ENCODE results near the gene CACNB4. TPM values are rescaled to one million over a fixed set of nuclear protein-coding genes. Genes with fewer than 3 reads are reported as not detected.

CACNB4 gene
- total RNA-seq, 1 experiment from 2014 or later, result 2.0 TPM

- POLR2A ChIA-PET, result no interaction called here
Observed at GRCh38 chr2:152016181-152017120, 82.4 kb downstream of the CACNB4 start.

GRCh38 chr2:152015552-152015951 lies 83.3 kb downstream of the CACNB4 start:
- intact Hi-C loops (cut with micrococcal nuclease), result no loop called here
- Histone ChIP-seq H4K20me1 (ENCODE audit: insufficient read depth) (no peaks in the 10 kb centered on the region), H2AFZ (ENCODE audit: low read depth, low read length, poor library complexity, severe bottlenecking) (no peak overlapping the region), H3K79me2 (ENCODE audit: insufficient read depth, low read length) (no peaks in the 10 kb centered on the region), H3K9me2 (ENCODE audit: insufficient read depth) (no peaks in the 10 kb centered on the region), H3K4me3 (replicated peaks in 1 of 2; ENCODE audit: low read depth in 1 of 2, low read length in 2 of 2) (no peak overlapping the region), H3K36me3 (ENCODE audit: control insufficient read depth in 1 of 2, insufficient read depth in 2 of 2, low read length in 2 of 2) (no peaks in the 10 kb centered on the region), H3K27me3 (ENCODE audit: insufficient read depth, low read length) (no peaks in the 10 kb centered on the region), H3K27ac (ENCODE audit: low read depth, low read length) (no peak overlapping the region), H3K9ac (ENCODE audit: low read length) (no peak overlapping the region), H3K9me3 (ENCODE audit: control insufficient read depth in 1 of 2, insufficient read depth in 1 of 2, low read depth in 1 of 2, low read length in 2 of 2) (no peaks in the 10 kb centered on the region), H3K4me2 (ENCODE audit: low read length) (no peak overlapping the region), H3K4me1 (ENCODE audit: control insufficient read depth in 1 of 2, insufficient read depth in 2 of 2, low read length in 2 of 2) (no peaks in the 10 kb centered on the region)
- ATAC-seq, result no peak
- BruUV-seq (replicated peaks), result no TSS peak
- RAD21 ChIA-PET (ENCODE audit: low non-redundant PET in 1 of 2, low total read pairs in 2 of 2, uncharacterized antibody in 2 of 2, unreplicated experiment in 2 of 2), result no interaction called here
- CTCF ChIA-PET, result interaction anchor here (1.7 kb wide), 1 partner anchor 10 kb away, joined by 7 read pairs; no protein-coding TSS in a partner anchor
- DNase-seq (ENCODE audit: low read depth, low spot score), result no peak
- POLR2A ChIA-PET, result no interaction called here
- TF ChIP-seq, protein P1, sequence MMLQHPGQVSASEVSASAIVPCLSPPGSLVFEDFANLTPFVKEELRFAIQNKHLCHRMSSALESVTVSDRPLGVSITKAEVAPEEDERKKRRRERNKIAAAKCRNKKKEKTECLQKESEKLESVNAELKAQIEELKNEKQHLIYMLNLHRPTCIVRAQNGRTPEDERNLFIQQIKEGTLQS (IDR thresholded peaks at IDR 0.05), result no peak
- TF ChIP-seq, protein P2, sequence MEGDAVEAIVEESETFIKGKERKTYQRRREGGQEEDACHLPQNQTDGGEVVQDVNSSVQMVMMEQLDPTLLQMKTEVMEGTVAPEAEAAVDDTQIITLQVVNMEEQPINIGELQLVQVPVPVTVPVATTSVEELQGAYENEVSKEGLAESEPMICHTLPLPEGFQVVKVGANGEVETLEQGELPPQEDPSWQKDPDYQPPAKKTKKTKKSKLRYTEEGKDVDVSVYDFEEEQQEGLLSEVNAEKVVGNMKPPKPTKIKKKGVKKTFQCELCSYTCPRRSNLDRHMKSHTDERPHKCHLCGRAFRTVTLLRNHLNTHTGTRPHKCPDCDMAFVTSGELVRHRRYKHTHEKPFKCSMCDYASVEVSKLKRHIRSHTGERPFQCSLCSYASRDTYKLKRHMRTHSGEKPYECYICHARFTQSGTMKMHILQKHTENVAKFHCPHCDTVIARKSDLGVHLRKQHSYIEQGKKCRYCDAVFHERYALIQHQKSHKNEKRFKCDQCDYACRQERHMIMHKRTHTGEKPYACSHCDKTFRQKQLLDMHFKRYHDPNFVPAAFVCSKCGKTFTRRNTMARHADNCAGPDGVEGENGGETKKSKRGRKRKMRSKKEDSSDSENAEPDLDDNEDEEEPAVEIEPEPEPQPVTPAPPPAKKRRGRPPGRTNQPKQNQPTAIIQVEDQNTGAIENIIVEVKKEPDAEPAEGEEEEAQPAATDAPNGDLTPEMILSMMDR (IDR thresholded peaks at IDR 0.05 in 2 of 3, conservative IDR thresholded peaks at IDR 0.05 in 1 of 3; ENCODE audit: borderline replicate concordance in 1 of 3, insufficient read depth in 1 of 3, low read depth in 2 of 3, low read length in 2 of 3), result no peak
- TF ChIP-seq SP1 (IDR thresholded peaks at IDR 0.05; ENCODE audit: low read depth), result no peak
- no peak for TF ChIP-seq ZNF274 (IDR thresholded peaks at IDR 0.05; ENCODE audit: low read depth, low read length)
- TF ChIP-seq TCF7L2 (IDR thresholded peaks at IDR 0.05; ENCODE audit: borderline replicate concordance, extremely low read depth, insufficient read depth, insufficient read length), result no peak
- no peak for TF ChIP-seq REST (IDR thresholded peaks at IDR 0.05; ENCODE audit: low read depth)
- no peak for TF ChIP-seq POLR2AphosphoS5 (IDR thresholded peaks at IDR 0.05; ENCODE audit: low read depth, low read length)
- TF ChIP-seq, protein P3, sequence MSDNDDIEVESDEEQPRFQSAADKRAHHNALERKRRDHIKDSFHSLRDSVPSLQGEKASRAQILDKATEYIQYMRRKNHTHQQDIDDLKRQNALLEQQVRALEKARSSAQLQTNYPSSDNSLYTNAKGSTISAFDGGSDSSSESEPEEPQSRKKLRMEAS (IDR thresholded peaks at IDR 0.05), result no peak
- TF ChIP-seq CBX3 (IDR thresholded peaks at IDR 0.05; ENCODE audit: low read depth), result no peak
- no peak for TF ChIP-seq FOSL1 (IDR thresholded peaks at IDR 0.05; ENCODE audit: low read depth)
- TF ChIP-seq ELF1 (IDR thresholded peaks at IDR 0.05; ENCODE audit: borderline replicate concordance, low read depth), result no peak
- TF ChIP-seq ZFX (IDR thresholded peaks at IDR 0.05), result no peak
- no peak for TF ChIP-seq SRF (IDR thresholded peaks at IDR 0.05; ENCODE audit: low read depth)

More at GRCh38 chr2:152016181-152017120, 82.4 kb downstream of the CACNB4 start:
- Histone ChIP-seq H4K20me1 (ENCODE audit: insufficient read depth) (no peaks in the 10 kb centered on the region), H3K4me1 (ENCODE audit: control insufficient read depth in 1 of 2, insufficient read depth in 2 of 2, low read length in 2 of 2) (no peaks in the 10 kb centered on the region), H3K9me3 (ENCODE audit: control insufficient read depth in 1 of 2, insufficient read depth in 1 of 2, low read depth in 1 of 2, low read length in 2 of 2) (no peaks in the 10 kb centered on the region), H3K4me3 (replicated peaks in 1 of 2; ENCODE audit: low read depth in 1 of 2, low read length in 2 of 2) (no peak overlapping the region), H3K27me3 (ENCODE audit: insufficient read depth, low read length) (no peaks in the 10 kb centered on the region), H3K79me2 (ENCODE audit: insufficient read depth, low read length) (no peaks in the 10 kb centered on the region), H3K36me3 (ENCODE audit: control insufficient read depth in 1 of 2, insufficient read depth in 2 of 2, low read length in 2 of 2) (no peaks in the 10 kb centered on the region), H3K9ac (ENCODE audit: low read length) (no peak overlapping the region), H3K9me2 (ENCODE audit: insufficient read depth) (no peaks in the 10 kb centered on the region), H3K4me2 (ENCODE audit: low read length) (no peak overlapping the region), H3K27ac (ENCODE audit: low read depth, low read length) (no peak overlapping the region), H2AFZ (ENCODE audit: low read depth, low read length, poor library complexity, severe bottlenecking) (no peak overlapping the region)
- RAD21 ChIA-PET (ENCODE audit: low non-redundant PET in 1 of 2, low total read pairs in 2 of 2, uncharacterized antibody in 2 of 2, unreplicated experiment in 2 of 2), result no interaction called here
- ATAC-seq (peak; percentile 40), DNase-seq (ENCODE audit: low read depth, low spot score) (no peak)
- no TSS peak for BruUV-seq (replicated peaks)
- intact Hi-C loops (cut with micrococcal nuclease), result no loop called here
- CTCF ChIA-PET, result interaction anchor here (1.1 to 1.4 kb wide), 2 partner anchors 10 to 11 kb away, joined by 6 to 7 read pairs; no protein-coding TSS in a partner anchor
- no peak for TF ChIP-seq ELF1 (IDR thresholded peaks at IDR 0.05; ENCODE audit: borderline replicate concordance, low read depth)

All from HCT116 (cell line).